Measurements from ENCODE around the gene GNB4.

The GNB4 gene

GRCh38 chr3:179415377-179415776 is 35.9 kb downstream of the GNB4 start:
- TF ChIP-seq CTCF (IDR thresholded peaks at IDR 0.05; ENCODE audit: low read depth, low read length, missing control alignments) = no peak
- no peak overlapping the region for H3K4me3 ChIP-seq (ENCODE audit: low read depth, low read length)
- DNase-seq (ENCODE audit: low read depth) = no peak
- in situ Hi-C loops (cut with HindIII; ENCODE audit: low sequenced_read_pairs) = no loop called here

- in situ Hi-C loops (cut with HindIII; ENCODE audit: low sequenced_read_pairs) = no loop called here
- DNase-seq (ENCODE audit: low read depth) = no peak
- no peak overlapping the region for H3K4me3 ChIP-seq (ENCODE audit: low read depth, low read length)
- no peak for TF ChIP-seq CTCF (IDR thresholded peaks at IDR 0.05; ENCODE audit: low read depth, low read length, missing control alignments)
Observed at GRCh38 chr3:179414804-179415203, 36.5 kb downstream of the GNB4 start.

- DNase-seq (ENCODE audit: low read depth) = no peak
- in situ Hi-C loops (cut with HindIII; ENCODE audit: low sequenced_read_pairs) = no loop called here
- H3K4me3 ChIP-seq (ENCODE audit: low read depth, low read length) = no peak overlapping the region
- no peak for TF ChIP-seq CTCF (IDR thresholded peaks at IDR 0.05; ENCODE audit: low read depth, low read length, missing control alignments)
Observed at GRCh38 chr3:179410999-179411398, 40.3 kb downstream of the GNB4 start.

GRCh38 chr3:179410331-179410730 is 40.9 kb downstream of the GNB4 start:
- DNase-seq (ENCODE audit: low read depth) = no peak
- in situ Hi-C loops (cut with HindIII; ENCODE audit: low sequenced_read_pairs) = no loop called here
- TF ChIP-seq CTCF (IDR thresholded peaks at IDR 0.05; ENCODE audit: low read depth, low read length, missing control alignments) = no peak
- no peak overlapping the region for H3K4me3 ChIP-seq (ENCODE audit: low read depth, low read length)

GRCh38 chr3:179404307-179404706 is 47.0 kb downstream of the GNB4 start:
- DNase-seq (ENCODE audit: low read depth) = no peak
- H3K4me3 ChIP-seq (ENCODE audit: low read depth, low read length) = no peak overlapping the region
- in situ Hi-C loops (cut with HindIII; ENCODE audit: low sequenced_read_pairs) = no loop called here
- no peak for TF ChIP-seq CTCF (IDR thresholded peaks at IDR 0.05; ENCODE audit: low read depth, low read length, missing control alignments)

- no peak for TF ChIP-seq CTCF (IDR thresholded peaks at IDR 0.05; ENCODE audit: low read depth, low read length, missing control alignments)
- no peak overlapping the region for H3K4me3 ChIP-seq (ENCODE audit: low read depth, low read length)
- no peak for DNase-seq (ENCODE audit: low read depth)
- in situ Hi-C loops (cut with HindIII; ENCODE audit: low sequenced_read_pairs) = no loop called here
Observed at GRCh38 chr3:179402963-179403362, 48.3 kb downstream of the GNB4 start.

GRCh38 chr3:179401561-179401960 is 49.7 kb downstream of the GNB4 start:
- peak; percentile 67 for DNase-seq (ENCODE audit: low read depth)
- in situ Hi-C loops (cut with HindIII; ENCODE audit: low sequenced_read_pairs) = no loop called here
- TF ChIP-seq CTCF (IDR thresholded peaks at IDR 0.05; ENCODE audit: low read depth, low read length, missing control alignments) = no peak

More at GRCh38 chr3:179401561-179401960, 49.7 kb downstream of the GNB4 start:
- no peak overlapping the region for H3K4me3 ChIP-seq (ENCODE audit: low read depth, low read length)

All from astrocyte of the cerebellum (primary cell).